ENCODE results near the gene DCLK1. TPM values are rescaled to one million over a fixed set of nuclear protein-coding genes. Genes with fewer than 3 reads are reported as not detected.
A peak's percentile ranks its signal among the peaks of the same experiment; 100 is the strongest.

Gene DCLK1
- total RNA-seq, 2 donors from 2014 or later, result 25.6 to 27.8 TPM

DNA sequence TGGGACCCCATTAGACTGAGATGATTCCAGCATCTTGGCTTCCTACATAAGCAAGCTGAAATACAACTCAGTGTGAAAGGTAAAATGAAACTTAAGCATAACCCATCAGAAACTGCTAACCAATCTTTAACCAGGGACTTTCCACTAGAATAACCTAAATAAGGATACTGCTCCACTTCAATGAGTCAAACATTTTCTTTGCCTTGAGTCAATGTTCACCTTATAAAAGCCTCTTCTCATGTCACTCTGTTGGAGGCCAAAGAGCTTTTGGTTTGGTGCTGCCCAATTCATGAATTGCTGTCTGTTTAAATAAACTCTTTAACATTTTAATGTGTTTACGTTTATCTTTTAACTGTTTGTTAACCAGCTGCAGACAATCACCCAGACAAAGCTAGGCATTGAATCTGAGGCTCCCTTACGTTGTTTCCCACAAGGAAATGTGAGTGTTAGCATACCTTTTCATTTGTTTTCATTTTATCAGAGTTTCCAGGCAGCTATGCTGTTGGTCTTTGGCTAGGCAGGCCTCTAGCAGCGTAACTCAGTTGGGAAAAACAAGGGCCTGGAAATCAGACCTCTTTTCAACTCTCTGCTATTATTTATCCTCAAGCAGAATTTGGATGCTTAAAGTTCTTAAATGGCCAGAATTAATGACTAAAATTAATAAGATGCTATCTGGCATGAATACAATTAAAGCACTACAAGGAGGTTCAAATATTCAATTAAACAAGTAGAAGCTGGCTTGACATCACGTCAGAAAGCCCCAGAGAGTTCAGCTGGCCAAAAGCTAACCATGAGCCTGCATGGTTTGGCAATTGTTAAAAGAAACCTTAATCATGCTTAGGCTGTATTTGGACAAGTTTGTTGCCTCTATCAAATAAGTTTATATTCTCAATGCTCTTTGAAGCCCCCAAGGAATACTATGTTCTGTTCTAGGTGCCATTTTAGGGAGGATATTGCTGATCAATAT, 200.2 kb downstream of the DCLK1 start:
- Histone ChIP-seq H3K9me3 (no peaks in the 10 kb centered on the region), H3K27me3 (replicated peaks; ENCODE audit: insufficient read depth) (no peaks in the 10 kb centered on the region), H3K4me3 (no peak overlapping the region), H3K36me3 (no peaks in the 10 kb centered on the region), H3K4me1 (ENCODE audit: control insufficient read depth in 1 of 2, low read depth in 2 of 2) (no peaks in the 10 kb centered on the region), H3K27ac (no peak overlapping the region)
- DNase-seq (ENCODE audit: low spot score) (no peak), ATAC-seq (ENCODE audit: insufficient number of reproducible peaks, low FRiP score, low read depth) (no peak)
- no peak for TF ChIP-seq CTCF (IDR thresholded peaks at IDR 0.05)

GRCh38 chr13:35927567-35928021, 203.6 kb downstream of the DCLK1 start:
- TF ChIP-seq CTCF (IDR thresholded peaks at IDR 0.05), result no peak
- Histone ChIP-seq H3K4me3 (no peak overlapping the region), H3K36me3 (no peaks in the 10 kb centered on the region), H3K27ac (no peak overlapping the region), H3K27me3 (replicated peaks; ENCODE audit: insufficient read depth) (no peaks in the 10 kb centered on the region), H3K4me1 (ENCODE audit: control insufficient read depth in 1 of 2, low read depth in 2 of 2) (no peaks in the 10 kb centered on the region), H3K9me3 (no peaks in the 10 kb centered on the region)
- no peak for ATAC-seq (ENCODE audit: insufficient number of reproducible peaks, low FRiP score, low read depth)
- peak; percentile 3 for DNase-seq (ENCODE audit: low spot score)

DNA sequence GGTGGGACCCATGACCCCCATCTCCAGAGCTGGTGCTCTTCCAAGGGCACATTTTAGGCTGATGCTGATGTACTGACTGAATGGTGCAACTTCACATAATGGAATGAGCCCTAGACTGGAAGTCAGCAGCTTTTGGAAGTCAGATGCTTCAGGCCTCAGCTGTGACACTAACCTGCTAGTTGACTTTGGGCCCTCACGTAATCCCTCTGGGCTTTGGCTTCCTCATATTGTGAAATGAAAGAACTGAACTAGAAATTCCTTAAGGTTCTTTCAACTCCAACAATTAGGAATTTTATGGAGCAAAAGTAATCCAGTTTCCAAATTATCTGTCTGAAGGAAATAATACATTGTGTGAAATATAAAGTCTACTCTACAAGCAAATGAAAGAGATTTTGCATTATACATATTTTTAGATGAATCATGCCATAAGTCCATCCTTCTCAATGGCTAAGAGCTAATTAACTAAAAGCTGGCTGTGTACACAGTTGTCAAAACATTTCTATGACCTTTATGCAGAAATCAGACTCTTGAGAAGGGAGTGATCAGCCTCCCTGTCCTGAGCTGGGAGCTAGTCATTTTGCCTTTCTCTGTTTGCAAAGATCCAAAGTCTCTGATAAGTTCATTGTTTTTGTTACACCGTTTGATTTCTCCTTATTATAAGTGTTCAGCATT, 204.2 kb downstream of the DCLK1 start:
- H3K27me3 ChIP-seq (replicated peaks; ENCODE audit: insufficient read depth), result no peaks in the 10 kb centered on the region
- no peak for TF ChIP-seq CTCF (IDR thresholded peaks at IDR 0.05)
- no peak overlapping the region for H3K27ac ChIP-seq
- H3K4me1 ChIP-seq (ENCODE audit: control insufficient read depth in 1 of 2, low read depth in 2 of 2), result no peaks in the 10 kb centered on the region
- H3K4me3 ChIP-seq, result no peak overlapping the region
- DNase-seq (ENCODE audit: low spot score) (no peak), ATAC-seq (ENCODE audit: insufficient number of reproducible peaks, low FRiP score, low read depth) (no peak)
- no peaks in the 10 kb centered on the region for H3K9me3 ChIP-seq
- H3K36me3 ChIP-seq, result no peaks in the 10 kb centered on the region

DNA sequence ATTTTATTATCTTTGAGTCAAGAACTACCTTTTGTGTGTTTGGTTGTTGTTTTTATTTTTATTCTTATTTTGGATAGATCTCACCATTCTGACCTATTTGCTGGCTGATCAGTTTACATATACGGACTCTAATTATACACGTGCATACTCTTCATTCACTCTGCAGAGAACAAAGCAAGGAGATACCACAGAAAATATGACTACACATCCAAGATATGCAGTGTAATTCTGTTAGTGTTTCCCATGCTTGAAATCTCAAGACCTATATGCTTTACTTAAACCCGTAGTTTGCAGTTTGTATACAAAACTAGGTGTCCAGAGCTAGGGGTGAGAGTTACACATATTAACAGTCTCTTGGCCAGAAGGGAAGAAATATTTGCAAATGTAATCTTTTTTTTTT, 205.5 kb downstream of the DCLK1 start:
- no peak overlapping the region for H3K4me3 ChIP-seq
- no peak for TF ChIP-seq CTCF (IDR thresholded peaks at IDR 0.05)
- DNase-seq (ENCODE audit: low spot score), result no peak
- ATAC-seq (ENCODE audit: insufficient number of reproducible peaks, low FRiP score, low read depth), result no peak
- H3K27me3 ChIP-seq (replicated peaks; ENCODE audit: insufficient read depth), result no peaks in the 10 kb centered on the region
- H3K36me3 ChIP-seq, result no peaks in the 10 kb centered on the region
- H3K27ac ChIP-seq, result no peak overlapping the region
- H3K4me1 ChIP-seq (ENCODE audit: control insufficient read depth in 1 of 2, low read depth in 2 of 2), result no peaks in the 10 kb centered on the region
- no peaks in the 10 kb centered on the region for H3K9me3 ChIP-seq

- H3K27me3 ChIP-seq (replicated peaks; ENCODE audit: insufficient read depth), result no peaks in the 10 kb centered on the region
- H3K36me3 ChIP-seq, result no peaks in the 10 kb centered on the region
- DNase-seq (ENCODE audit: low spot score) (no peak), ATAC-seq (ENCODE audit: insufficient number of reproducible peaks, low FRiP score, low read depth) (no peak)
- no peak overlapping the region for H3K4me3 ChIP-seq
- H3K27ac ChIP-seq, result no peak overlapping the region
- H3K9me3 ChIP-seq, result no peaks in the 10 kb centered on the region
- peaks cover 0 to 2% of the 10 kb centered on the region in 2 donors for H3K4me1 ChIP-seq (ENCODE audit: control insufficient read depth in 1 of 2, low read depth in 2 of 2)
- no peak for TF ChIP-seq CTCF (IDR thresholded peaks at IDR 0.05)
These were observed 207.8 kb downstream of the DCLK1 start for GRCh38 chr13:35923347-35923746.
